Retina (tissue), 1 donor: Measurements from ENCODE around the gene HECTD4.
"Not testable (repeated sequence)": the region's sequence is repeated elsewhere in the genome, so short reads cannot be mapped to it uniquely, and the experiment has no call there.

Experiments used
- DNase-seq: peaks from one replicate; pipeline ENCODE4 v3.0.0-alpha.2; 2016

Gene HECTD4

GRCh38 chr12:112252184-112252583 is 130.0 kb downstream of the HECTD4 start:
- no peak for DNase-seq

DNA sequence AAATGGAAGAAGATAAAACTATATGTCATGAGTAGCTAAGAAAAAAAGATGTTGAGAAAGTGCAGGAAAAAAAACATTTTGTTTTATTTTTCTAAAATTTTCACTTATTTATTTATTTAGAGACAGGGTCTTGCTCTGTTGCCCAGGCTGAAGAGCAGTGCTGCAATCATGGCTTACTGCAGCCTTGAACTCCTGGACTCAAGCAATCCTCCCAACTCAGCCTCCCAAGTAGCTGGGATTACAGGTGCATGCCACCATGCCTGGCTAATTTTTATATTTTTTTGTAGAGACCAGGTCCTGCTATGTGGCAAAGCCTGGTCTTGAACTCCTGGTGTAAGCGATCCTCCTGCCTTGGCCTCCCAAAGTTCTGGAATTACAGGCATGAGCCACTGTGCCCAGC is 137.3 kb downstream of the HECTD4 start:
- not testable (repeated sequence) for DNase-seq

- DNase-seq, result no peak
Measured at GRCh38 chr12:112243255-112244110, 138.7 kb downstream of the HECTD4 start.

DNA sequence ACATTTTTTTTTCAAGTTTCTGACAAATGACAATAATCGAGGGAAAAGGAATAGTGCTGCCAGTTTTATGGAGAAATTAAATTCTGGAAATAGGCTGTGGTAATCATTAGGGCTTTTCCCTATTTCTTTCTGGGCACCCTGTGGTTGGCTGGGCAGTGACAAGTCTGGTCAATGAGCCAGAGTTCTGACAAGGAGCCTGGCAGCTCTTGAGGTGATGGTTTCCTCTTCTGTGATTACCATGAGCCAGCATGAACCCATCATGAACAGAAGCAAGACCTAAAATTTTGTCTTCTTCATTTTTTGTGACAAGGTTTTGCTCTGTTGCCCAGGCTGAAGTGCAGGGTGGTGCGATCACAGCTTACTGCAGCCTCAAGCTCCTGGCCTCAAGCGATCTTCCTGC is 141.1 kb downstream of the HECTD4 start:
- no peak for DNase-seq

DNA sequence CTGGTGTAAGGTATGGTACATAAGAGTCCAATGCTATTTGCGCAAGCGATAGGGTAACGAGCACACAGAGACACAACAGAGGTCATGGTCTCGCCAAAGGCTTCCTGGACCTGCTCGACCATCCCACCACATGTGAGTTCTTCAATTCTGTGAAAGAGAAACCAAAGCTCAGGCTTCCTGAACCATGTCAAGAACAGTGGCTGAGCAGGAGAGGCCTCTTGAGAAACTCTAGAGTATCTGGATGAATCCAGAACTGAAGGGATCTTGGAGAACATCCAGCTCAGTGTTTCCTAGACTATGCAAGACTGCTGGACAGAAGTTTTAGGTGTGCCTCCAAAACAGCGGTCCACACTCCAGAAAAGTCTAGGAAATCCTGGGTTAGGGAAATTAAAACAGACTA is 142.3 kb downstream of the HECTD4 start:
- DNase-seq, result no peak

DNA sequence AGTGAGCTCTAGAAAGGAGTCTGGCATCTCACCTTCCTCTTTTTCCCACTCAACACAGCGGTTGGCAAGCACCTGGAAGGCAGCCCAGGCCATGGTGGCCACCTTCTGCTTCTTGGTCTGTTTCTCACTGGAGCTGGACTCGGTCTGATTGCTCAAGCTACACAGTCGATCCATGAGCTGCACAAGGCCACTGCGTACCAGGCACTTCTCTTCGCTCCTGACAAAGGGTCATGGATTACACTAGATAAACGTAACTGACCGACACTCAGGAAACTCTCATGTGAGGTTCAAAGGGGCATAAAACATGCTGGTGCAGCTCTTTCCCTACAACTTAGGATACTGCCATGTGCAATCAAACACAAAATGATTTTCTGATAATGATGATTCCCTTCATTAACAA is 143.2 kb downstream of the HECTD4 start:
- no peak for DNase-seq

GRCh38 chr12:112238441-112238840 is 143.8 kb downstream of the HECTD4 start:
- no peak for DNase-seq

- DNase-seq, result no peak
Measured at GRCh38 chr12:112236786-112237185, 145.4 kb downstream of the HECTD4 start.

- DNase-seq, result no peak
Measured at GRCh38 chr12:112236386-112236785, 145.8 kb downstream of the HECTD4 start.

DNA sequence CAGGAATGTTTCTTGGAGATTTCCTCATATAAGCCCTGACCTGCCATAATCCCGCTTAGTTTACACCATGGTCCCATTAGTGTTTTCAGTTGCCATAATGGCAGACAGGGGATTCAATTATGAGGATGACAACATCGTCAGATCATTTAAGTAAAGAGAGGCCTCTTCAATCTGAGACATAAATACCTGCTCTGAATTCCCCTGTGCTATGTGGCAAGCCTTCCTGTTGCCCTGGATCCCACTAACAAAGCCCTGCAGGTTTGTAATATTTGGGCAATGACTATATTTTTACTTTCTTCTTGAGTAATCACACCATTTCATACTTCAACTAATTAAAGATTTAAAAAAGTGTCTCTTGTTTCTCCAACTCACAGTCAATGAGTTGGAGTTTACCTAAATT is 147.9 kb downstream of the HECTD4 start:
- no peak for DNase-seq

DNA sequence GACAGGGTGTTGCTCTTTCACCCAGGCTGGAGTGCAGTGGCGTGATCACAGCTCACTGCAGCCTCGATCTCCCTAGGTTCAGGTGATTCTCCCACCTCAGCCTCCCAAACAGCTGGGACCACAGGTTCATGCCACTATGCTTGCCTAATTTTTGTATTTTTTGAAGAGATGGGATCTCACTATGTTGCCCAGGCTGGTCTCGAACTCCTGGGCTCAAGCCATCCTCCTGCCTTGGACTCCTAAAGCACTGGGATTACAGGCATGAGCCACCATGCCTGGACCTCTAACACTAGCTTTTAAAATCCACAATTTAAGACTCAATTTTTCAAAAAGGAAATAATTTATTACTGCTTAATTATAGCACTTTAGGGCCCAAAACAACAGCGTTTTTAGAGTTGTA is 149.0 kb downstream of the HECTD4 start:
- DNase-seq, result no peak

- no peak for DNase-seq
Measured at GRCh38 chr12:112230136-112230535, 152.1 kb downstream of the HECTD4 start.

DNA sequence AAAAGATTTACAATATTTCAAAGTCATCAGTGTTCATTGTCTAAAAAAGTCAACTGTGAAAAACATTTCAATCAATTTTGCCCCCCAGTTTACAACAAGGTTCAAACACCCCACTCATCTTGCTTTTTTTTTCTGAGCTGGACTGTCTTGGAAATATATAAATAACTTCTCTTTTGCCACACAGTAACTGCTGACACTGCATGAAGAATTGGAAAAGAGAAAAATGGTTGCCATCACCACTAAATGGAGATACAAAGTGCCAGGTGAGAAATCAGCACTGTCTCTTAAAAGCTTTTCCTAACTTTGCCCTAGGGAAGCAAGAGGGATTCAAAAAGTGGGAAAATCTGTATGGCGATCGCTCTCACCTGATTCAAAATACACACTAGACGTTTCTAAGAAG is 155.5 kb downstream of the HECTD4 start:
- no peak for DNase-seq

- DNase-seq, result not testable (repeated sequence)
Measured at GRCh38 chr12:112220628-112221027, 161.6 kb downstream of the HECTD4 start.

DNA sequence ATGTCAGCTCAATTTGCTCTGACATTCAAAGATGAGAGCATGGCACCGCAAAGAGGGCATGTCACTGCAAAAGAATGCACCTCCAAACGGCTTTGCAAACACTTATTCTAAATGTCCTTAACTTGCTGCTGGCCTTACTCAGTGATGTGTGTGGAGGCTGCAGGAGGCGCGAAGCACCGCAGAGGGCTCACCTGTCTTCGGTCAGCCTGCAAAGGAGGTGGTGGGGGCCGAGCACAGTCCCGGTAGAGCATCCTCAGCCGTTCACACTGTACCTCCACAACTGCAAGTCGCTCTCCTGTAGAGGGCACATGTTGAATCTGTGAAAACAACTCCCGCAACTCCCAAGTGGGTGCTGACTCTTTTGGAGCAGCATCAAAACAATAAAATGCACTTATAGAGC is 163.0 kb downstream of the HECTD4 start:
- no peak for DNase-seq

DNA sequence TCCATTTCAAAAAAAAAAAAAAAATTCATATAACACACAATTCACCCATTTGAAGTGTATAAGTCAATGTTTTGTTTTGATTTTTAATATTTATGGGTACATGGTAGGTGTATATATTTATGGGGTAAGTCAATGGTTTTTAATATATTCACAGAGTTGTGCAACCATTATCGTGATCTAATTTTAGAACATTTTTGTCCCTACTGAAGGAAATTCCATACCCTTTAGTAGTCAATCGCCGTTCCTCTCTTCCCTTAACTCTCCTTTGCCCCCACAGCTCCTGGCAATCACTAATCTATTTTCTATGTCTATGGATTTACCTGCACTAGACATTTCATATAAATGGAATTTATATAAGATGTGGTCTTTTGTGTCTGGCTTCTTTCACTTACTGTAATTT is 164.1 kb downstream of the HECTD4 start:
- DNase-seq, result no peak

GRCh38 chr12:112217647-112218046 is 164.6 kb downstream of the HECTD4 start:
- DNase-seq, result no peak

DNA sequence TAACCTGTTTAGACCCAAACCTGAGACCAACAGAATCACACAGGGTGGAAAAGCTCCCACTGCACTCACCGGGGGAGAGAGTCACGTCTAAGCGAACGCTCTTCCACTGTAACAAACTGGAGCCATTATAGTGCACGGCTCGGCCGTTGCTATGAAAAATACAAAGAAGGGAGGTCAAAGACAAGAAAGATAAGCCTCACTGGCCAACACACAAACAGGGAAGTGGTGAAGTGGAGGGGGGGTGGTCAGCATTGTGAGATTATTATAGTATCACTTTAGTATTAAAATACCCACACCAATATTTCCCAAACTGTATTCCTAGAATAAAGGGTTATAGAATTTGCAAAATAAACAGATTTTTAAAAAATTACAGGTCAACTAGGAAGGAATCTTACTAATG is 166.0 kb downstream of the HECTD4 start:
- no peak for DNase-seq

DNA sequence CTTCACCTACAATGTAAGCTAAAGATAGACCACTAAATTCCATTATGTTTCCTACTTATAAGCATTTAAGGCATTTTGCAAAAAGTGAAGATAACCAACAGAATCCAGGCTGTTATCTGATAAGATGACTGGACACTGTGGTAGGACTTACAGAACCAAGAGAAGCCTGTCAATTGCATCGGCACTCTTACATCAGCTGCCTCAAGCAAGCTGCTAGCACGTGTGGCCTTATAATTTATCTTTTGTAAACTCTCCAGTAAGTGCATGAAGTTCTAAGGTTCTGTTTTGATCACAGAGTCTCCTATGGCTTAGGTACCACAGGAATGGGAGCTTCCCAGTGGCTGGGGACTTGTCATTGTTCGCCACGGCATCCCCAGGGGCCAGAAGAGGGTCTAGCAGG is 168.2 kb downstream of the HECTD4 start:
- no peak for DNase-seq

DNA sequence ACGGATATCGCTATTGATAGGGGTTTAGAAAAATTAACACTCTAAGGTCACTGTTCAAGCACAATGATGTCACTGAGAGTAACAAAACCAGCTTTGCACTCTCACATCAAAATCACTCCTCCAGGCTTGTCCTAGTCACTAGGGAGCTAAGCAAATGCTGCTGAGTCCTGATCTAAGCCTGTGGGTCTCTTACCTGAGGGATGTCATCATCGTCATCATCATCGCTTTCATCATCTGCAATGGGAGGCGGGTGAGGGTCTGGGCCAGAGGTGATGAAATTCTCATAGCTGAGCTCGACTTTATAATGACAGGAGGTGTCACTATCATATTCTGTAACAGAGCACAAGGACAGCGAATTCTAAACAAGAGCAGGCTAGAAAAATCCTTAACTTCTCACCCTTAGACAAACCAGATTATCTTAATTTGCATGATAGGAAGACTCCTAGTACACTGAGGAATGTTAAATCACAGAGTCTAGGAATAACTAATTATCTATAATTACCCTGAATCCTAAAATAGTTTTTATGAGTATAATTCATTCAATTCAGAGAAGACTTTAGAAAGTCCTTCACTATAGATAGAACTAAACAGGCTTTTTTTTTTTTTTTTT is 173.8 kb downstream of the HECTD4 start:
- DNase-seq, result no peak

DNA sequence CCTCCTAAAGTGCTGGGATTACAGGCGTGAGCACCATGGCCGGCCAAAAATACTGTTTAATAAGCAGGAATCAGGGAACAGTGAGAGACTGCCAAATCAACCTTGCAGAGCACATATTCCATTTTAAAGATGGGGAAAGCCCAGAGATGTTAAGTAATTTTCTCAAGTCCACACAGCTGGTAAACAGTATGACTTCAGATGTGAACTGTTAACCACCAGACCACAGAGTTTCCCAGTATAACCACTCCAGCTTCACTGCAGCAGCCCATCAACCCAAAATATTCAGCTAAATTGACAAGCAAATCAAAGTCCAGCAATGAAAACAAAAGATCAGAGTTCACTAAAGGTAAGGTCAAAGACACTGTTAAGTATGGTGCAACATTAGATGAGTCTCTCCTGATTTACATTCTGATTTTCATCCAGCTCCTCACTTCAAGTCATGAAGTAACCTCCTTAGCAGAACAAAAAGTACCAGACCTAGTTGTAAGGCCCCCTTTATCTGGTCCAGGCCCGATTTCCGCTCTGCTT is 174.8 kb downstream of the HECTD4 start:
- no peak for DNase-seq

- DNase-seq, result no peak
Measured at GRCh38 chr12:112206944-112207343, 175.3 kb downstream of the HECTD4 start.

GRCh38 chr12:112199136-112199535 is 183.1 kb downstream of the HECTD4 start:
- DNase-seq, result no peak

DNA sequence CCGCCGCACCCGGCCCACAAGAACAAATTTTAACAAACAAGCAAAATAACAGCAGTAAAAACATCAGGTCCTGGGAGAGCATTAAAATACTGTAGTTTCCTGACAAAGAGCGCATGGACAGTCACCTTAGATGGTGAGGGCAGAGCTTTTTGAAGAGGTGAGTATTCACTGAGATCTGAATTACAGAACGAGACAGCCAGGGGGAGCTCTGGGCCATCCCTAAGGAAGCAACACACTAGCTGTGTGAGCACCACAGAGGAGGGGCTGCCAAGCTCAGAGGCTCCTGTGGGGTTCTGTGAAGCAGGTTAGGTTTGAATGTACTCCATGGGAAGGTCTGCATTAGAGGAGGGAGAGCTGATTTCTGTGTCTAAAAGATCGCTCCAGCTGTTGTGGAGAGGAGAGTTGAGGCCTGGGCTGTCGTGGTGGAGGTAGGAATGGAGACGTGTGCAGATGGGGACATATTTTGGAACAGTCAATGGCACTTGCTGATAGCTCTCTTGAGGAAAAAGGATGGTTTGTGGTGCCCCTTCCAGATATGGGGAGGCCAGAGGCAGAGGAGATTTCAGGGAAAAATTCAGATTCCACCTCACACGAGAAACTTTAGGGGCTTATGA is 184.0 kb downstream of the HECTD4 start:
- DNase-seq, result peak; percentile 35
